Lower lobe of right lung (tissue), 2 donors: ENCODE measurements around the gene ARPC2. TPM values are rescaled to one million over a fixed set of nuclear protein-coding genes. Genes with fewer than 3 reads are reported as not detected.

Experiments
- ATAC-seq, 2 donors: fragments of 200-7000 bp; cut with Tn5 transposase; one replicate each; pipeline ENCODE4 v1.9.1; 2020 to 2022; ENCODE audit warnings: mild to moderate bottlenecking in 2 of 2, moderate library complexity in 2 of 2
- DNase-seq: peaks from one replicate; pipeline ENCODE4 v3.0.0-alpha.2; 2020
- H3K27ac ChIP-seq: fragments of 200-600 bp; one replicate; pipeline ENCODE4 v1.8.0; 2022
- H3K27me3 ChIP-seq: fragments of 200-600 bp; one replicate; pipeline ENCODE4 v1.8.0; 2022; ENCODE audit warnings: low read depth
- H3K36me3 ChIP-seq: fragments of 200-600 bp; one replicate; pipeline ENCODE4 v1.8.0; 2022; ENCODE audit warnings: mild to moderate bottlenecking
- H3K4me1 ChIP-seq: fragments of 200-600 bp; one replicate; pipeline ENCODE4 v1.8.0; 2022
- H3K4me3 ChIP-seq: fragments of 200-600 bp; one replicate; pipeline ENCODE4 v1.8.0; 2022; ENCODE audit warnings: mild to moderate bottlenecking
- H3K9me3 ChIP-seq: fragments of 200-600 bp; one replicate; pipeline ENCODE4 v1.8.0; 2022
- intact Hi-C: fragments of 100-400 bp; cut with DNase I; formaldehyde crosslinking; loops from one replicate; pipeline ENCODE4 v1.11.0; 2022
- total RNA-seq: library from RNA; stranded (reverse); fragmentation: NEBNext Ultra II Directional; extraction: Animal tissue kit (Norgen Biotek cat#: 25700); gene quantifications from one replicate; pipeline ENCODE4 v1.2.1, GENCODE V29; 2021
- TF ChIP-seq, protein P1 (sequence below): fragments of 200-600 bp; IDR thresholded peaks from one replicate; pipeline ENCODE4 v1.8.0; 2022; ENCODE audit warnings: antibody characterized with exemption, mild to moderate bottlenecking
- donor health status: DM: no; HTN: yes; CAD: no; lungs with severe emphysema.

Gene ARPC2
- total RNA-seq, 1 donor from 2014 or later: 382 TPM

DNA sequence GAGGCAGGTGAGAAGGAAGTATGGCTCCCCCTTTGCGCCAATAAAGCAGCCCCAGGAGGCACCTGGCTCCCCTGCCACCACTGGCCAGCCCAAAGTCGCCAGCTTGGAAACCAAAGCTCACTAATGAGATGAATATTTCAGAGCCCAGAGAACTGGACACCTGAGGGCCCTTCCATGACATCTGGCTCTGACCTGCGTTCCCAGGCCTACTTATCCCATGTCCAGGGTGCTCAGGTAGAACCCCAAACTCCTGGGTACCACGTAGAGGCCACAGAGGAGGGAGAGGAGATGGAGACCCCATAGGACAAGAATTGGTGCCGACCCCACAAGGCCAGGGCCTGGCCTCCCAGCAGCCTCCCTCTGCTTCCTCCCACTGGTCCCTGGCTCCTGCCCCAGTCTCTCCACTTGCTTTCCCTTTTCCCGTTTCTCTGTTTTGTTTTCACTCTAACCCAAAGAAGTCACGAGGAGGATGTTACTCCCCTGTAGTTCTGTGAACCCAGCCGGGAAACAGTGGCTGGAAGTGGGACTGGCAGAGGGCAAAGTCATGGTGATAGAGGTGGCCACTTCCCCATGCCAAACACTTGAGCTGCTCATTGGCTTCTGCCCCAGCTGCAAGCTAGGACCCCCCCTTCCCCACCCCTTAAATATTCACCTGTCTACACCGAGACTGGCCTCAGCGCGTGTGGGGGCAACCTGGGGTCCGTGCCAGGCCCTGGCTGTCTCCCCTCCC, 74.5 kb downstream of the ARPC2 start:
- DNase-seq (peak; percentile 65), ATAC-seq (peak; percentile 31 to 33)
- TF ChIP-seq, protein P1, sequence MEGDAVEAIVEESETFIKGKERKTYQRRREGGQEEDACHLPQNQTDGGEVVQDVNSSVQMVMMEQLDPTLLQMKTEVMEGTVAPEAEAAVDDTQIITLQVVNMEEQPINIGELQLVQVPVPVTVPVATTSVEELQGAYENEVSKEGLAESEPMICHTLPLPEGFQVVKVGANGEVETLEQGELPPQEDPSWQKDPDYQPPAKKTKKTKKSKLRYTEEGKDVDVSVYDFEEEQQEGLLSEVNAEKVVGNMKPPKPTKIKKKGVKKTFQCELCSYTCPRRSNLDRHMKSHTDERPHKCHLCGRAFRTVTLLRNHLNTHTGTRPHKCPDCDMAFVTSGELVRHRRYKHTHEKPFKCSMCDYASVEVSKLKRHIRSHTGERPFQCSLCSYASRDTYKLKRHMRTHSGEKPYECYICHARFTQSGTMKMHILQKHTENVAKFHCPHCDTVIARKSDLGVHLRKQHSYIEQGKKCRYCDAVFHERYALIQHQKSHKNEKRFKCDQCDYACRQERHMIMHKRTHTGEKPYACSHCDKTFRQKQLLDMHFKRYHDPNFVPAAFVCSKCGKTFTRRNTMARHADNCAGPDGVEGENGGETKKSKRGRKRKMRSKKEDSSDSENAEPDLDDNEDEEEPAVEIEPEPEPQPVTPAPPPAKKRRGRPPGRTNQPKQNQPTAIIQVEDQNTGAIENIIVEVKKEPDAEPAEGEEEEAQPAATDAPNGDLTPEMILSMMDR: no peak
- H3K9me3 ChIP-seq: no peaks in the 10 kb centered on the region
- H3K4me3 ChIP-seq: peak overlapping the region; percentile 81
- H3K4me1 ChIP-seq: peaks cover 92% of the 10 kb centered on the region
- no peaks in the 10 kb centered on the region for H3K27me3 ChIP-seq
- peak overlapping the region; percentile 97 for H3K27ac ChIP-seq
- intact Hi-C loops: loop anchor here (10.0 kb wide), 1 partner anchor 73 kb away; no protein-coding TSS in a partner anchor
- no peaks in the 10 kb centered on the region for H3K36me3 ChIP-seq

DNA sequence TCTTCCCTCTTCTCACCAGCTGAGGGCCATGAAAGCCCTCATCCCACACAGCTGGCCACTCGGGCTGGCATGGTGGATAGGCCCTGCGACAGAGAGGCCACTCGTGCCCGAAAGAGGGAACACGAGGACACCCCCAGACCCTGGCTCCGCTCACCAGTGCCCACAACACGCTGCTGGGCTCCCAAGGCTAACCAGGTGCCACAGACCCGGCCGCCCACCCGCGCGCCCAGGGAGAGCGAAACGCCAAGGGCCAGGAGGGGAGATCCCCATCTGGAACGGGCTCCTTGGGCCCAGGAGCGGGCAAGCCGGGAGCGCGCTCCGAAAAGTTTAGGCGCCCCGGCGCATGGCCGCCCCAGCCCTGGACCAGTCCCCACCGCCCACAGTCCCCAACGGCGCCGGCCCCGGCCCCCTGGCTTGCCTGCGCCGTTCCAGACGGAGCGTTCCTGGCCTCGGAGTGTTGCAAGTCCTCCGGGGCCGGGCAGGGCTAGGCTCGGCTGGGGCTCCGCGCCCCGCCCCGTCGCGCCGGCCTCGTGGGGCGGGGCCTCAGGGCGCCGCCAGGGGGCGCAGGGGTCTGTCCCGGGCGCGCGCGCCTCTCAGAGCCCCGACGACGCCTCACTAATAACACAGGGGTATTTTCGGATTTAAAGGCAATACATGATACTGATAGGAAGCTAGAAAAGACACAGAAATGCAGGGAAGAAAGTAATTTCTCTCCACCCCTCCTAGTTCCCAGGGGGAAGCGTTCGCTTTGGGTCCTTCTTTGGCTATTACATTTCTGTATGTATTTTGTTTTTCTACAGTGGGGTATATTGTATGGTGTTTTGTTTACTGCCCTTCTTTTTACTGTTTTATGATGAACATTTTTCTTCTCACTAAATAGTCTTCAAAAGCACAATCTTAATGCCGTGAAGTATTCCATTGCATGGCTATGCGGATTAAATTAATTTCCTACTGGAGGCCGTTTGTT, 75.3 kb downstream of the ARPC2 start, which contains the start of gene TMBIM1:
TMBIM1 (minus strand) TSS at position 456 of the 967 bp plus-strand sequence. CDS start 10,362 bp downstream, outside the sequence.
- no peaks in the 10 kb centered on the region for H3K36me3 ChIP-seq
- H3K27ac ChIP-seq: peak within 1 kb of the TSS; percentile 97
- H3K4me1 ChIP-seq: peaks cover 92% of the 10 kb centered on the region
- peak; percentile 92 to 96 for ATAC-seq
- TF ChIP-seq, protein P1: peak; percentile 92
- intact Hi-C loops: loop anchor here (10.0 kb wide), 1 partner anchor 72 kb away; no protein-coding TSS in a partner anchor
- DNase-seq: peak; percentile 89
- H3K9me3 ChIP-seq: no peaks in the 10 kb centered on the region
- peak within 1 kb of the TSS; percentile 81 for H3K4me3 ChIP-seq
- H3K27me3 ChIP-seq: no peaks in the 10 kb centered on the region

GRCh38 chr2:218293715-218294429, 76.9 kb downstream of the ARPC2 start:
- no peak for DNase-seq

GRCh38 chr2:218294430-218295022, 77.5 kb downstream of the ARPC2 start:
- H3K27ac ChIP-seq: peak overlapping the region; percentile 97
- no peak overlapping the region for H3K4me3 ChIP-seq
- peaks cover 71% of the 10 kb centered on the region for H3K4me1 ChIP-seq
- intact Hi-C loops: loop anchor here (10.0 kb wide), 1 partner anchor 70 kb away; no protein-coding TSS in a partner anchor
- ATAC-seq: no peak
- no peak for DNase-seq
- TF ChIP-seq, protein P1: no peak
- no peaks in the 10 kb centered on the region for H3K36me3 ChIP-seq
- no peaks in the 10 kb centered on the region for H3K9me3 ChIP-seq
- no peaks in the 10 kb centered on the region for H3K27me3 ChIP-seq

More at GRCh38 chr2:218293715-218294429, 76.9 kb downstream of the ARPC2 start:
- Histone ChIP-seq H3K4me1 (peaks cover 78% of the 10 kb centered on the region), H3K36me3 (no peaks in the 10 kb centered on the region), H3K27me3 (no peaks in the 10 kb centered on the region), H3K27ac (peak overlapping the region; percentile 97), H3K9me3 (no peaks in the 10 kb centered on the region), H3K4me3 (no peak overlapping the region)
- no peak for ATAC-seq
- intact Hi-C loops: loop anchor here (10.0 kb wide), 1 partner anchor 71 kb away; no protein-coding TSS in a partner anchor
- TF ChIP-seq, protein P1: no peak
